ENCODE measurements around the gene DNAJB14.

Gene DNAJB14

GRCh38 chr4:99859618-99860017 lies 86.8 kb downstream of the DNAJB14 start:
- H3K4me3 ChIP-seq (ENCODE audit: low read depth, low read length) = no peak overlapping the region
- H3K9me3 ChIP-seq (ENCODE audit: control insufficient read depth, insufficient read depth, low read length) = no peaks in the 10 kb centered on the region
- no peak overlapping the region for H3K9ac ChIP-seq (ENCODE audit: low read depth, low read length)
- H3K4me1 ChIP-seq (ENCODE audit: control insufficient read depth, insufficient read depth, low read length) = no peaks in the 10 kb centered on the region
- no peaks in the 10 kb centered on the region for H3K27me3 ChIP-seq (ENCODE audit: control insufficient read depth, insufficient read depth, low read length)
- H3K36me3 ChIP-seq (ENCODE audit: control insufficient read depth, insufficient read depth, low read length) = no peaks in the 10 kb centered on the region

- Histone ChIP-seq H3K27me3 (ENCODE audit: control insufficient read depth, insufficient read depth, low read length) (no peaks in the 10 kb centered on the region), H3K4me1 (ENCODE audit: control insufficient read depth, insufficient read depth, low read length) (no peaks in the 10 kb centered on the region), H3K36me3 (ENCODE audit: control insufficient read depth, insufficient read depth, low read length) (no peaks in the 10 kb centered on the region), H3K9me3 (ENCODE audit: control insufficient read depth, insufficient read depth, low read length) (no peaks in the 10 kb centered on the region), H3K4me3 (ENCODE audit: low read depth, low read length) (no peak overlapping the region), H3K9ac (ENCODE audit: low read depth, low read length) (no peak overlapping the region)
These were observed 89.1 kb downstream of the DNAJB14 start for GRCh38 chr4:99857307-99857706.

GRCh38 chr4:99856166-99856565 lies 90.3 kb downstream of the DNAJB14 start:
- H3K27me3 ChIP-seq (ENCODE audit: control insufficient read depth, insufficient read depth, low read length) = no peaks in the 10 kb centered on the region
- no peaks in the 10 kb centered on the region for H3K9me3 ChIP-seq (ENCODE audit: control insufficient read depth, insufficient read depth, low read length)
- no peaks in the 10 kb centered on the region for H3K36me3 ChIP-seq (ENCODE audit: control insufficient read depth, insufficient read depth, low read length)
- no peak overlapping the region for H3K4me3 ChIP-seq (ENCODE audit: low read depth, low read length)
- H3K4me1 ChIP-seq (ENCODE audit: control insufficient read depth, insufficient read depth, low read length) = no peaks in the 10 kb centered on the region
- H3K9ac ChIP-seq (ENCODE audit: low read depth, low read length) = no peak overlapping the region

GRCh38 chr4:99855678-99856077 lies 90.7 kb downstream of the DNAJB14 start:
- H3K36me3 ChIP-seq (ENCODE audit: control insufficient read depth, insufficient read depth, low read length) = no peaks in the 10 kb centered on the region
- no peaks in the 10 kb centered on the region for H3K4me1 ChIP-seq (ENCODE audit: control insufficient read depth, insufficient read depth, low read length)
- no peaks in the 10 kb centered on the region for H3K9me3 ChIP-seq (ENCODE audit: control insufficient read depth, insufficient read depth, low read length)
- H3K4me3 ChIP-seq (ENCODE audit: low read depth, low read length) = no peak overlapping the region
- H3K9ac ChIP-seq (ENCODE audit: low read depth, low read length) = no peak overlapping the region
- no peaks in the 10 kb centered on the region for H3K27me3 ChIP-seq (ENCODE audit: control insufficient read depth, insufficient read depth, low read length)

- Histone ChIP-seq H3K4me3 (ENCODE audit: low read depth, low read length) (no peak overlapping the region), H3K27me3 (ENCODE audit: control insufficient read depth, insufficient read depth, low read length) (no peaks in the 10 kb centered on the region), H3K4me1 (ENCODE audit: control insufficient read depth, insufficient read depth, low read length) (no peaks in the 10 kb centered on the region), H3K9ac (ENCODE audit: low read depth, low read length) (no peak overlapping the region), H3K9me3 (ENCODE audit: control insufficient read depth, insufficient read depth, low read length) (no peaks in the 10 kb centered on the region), H3K36me3 (ENCODE audit: control insufficient read depth, insufficient read depth, low read length) (no peaks in the 10 kb centered on the region)
These were observed 92.4 kb downstream of the DNAJB14 start for GRCh38 chr4:99853999-99854398.

- Histone ChIP-seq H3K9ac (ENCODE audit: low read depth, low read length) (no peak overlapping the region), H3K4me3 (ENCODE audit: low read depth, low read length) (no peak overlapping the region), H3K36me3 (ENCODE audit: control insufficient read depth, insufficient read depth, low read length) (no peaks in the 10 kb centered on the region), H3K27me3 (ENCODE audit: control insufficient read depth, insufficient read depth, low read length) (no peaks in the 10 kb centered on the region), H3K4me1 (ENCODE audit: control insufficient read depth, insufficient read depth, low read length) (no peaks in the 10 kb centered on the region), H3K9me3 (ENCODE audit: control insufficient read depth, insufficient read depth, low read length) (no peaks in the 10 kb centered on the region)
These were observed 93.2 kb downstream of the DNAJB14 start for GRCh38 chr4:99853190-99853589.

GRCh38 chr4:99852199-99852749 lies 94.1 kb downstream of the DNAJB14 start:
- Histone ChIP-seq H3K9ac (ENCODE audit: low read depth, low read length) (no peak overlapping the region), H3K4me3 (ENCODE audit: low read depth, low read length) (no peak overlapping the region), H3K4me1 (ENCODE audit: control insufficient read depth, insufficient read depth, low read length) (no peaks in the 10 kb centered on the region), H3K27me3 (ENCODE audit: control insufficient read depth, insufficient read depth, low read length) (no peaks in the 10 kb centered on the region), H3K36me3 (ENCODE audit: control insufficient read depth, insufficient read depth, low read length) (no peaks in the 10 kb centered on the region), H3K9me3 (ENCODE audit: control insufficient read depth, insufficient read depth, low read length) (no peaks in the 10 kb centered on the region)

- no peak overlapping the region for H3K9ac ChIP-seq (ENCODE audit: low read depth, low read length)
- no peaks in the 10 kb centered on the region for H3K27me3 ChIP-seq (ENCODE audit: control insufficient read depth, insufficient read depth, low read length)
- H3K9me3 ChIP-seq (ENCODE audit: control insufficient read depth, insufficient read depth, low read length) = no peaks in the 10 kb centered on the region
- H3K4me3 ChIP-seq (ENCODE audit: low read depth, low read length) = no peak overlapping the region
- H3K4me1 ChIP-seq (ENCODE audit: control insufficient read depth, insufficient read depth, low read length) = no peaks in the 10 kb centered on the region
- H3K36me3 ChIP-seq (ENCODE audit: control insufficient read depth, insufficient read depth, low read length) = no peaks in the 10 kb centered on the region
These were observed 97.8 kb downstream of the DNAJB14 start for GRCh38 chr4:99848591-99849001.

- no peaks in the 10 kb centered on the region for H3K36me3 ChIP-seq (ENCODE audit: control insufficient read depth, insufficient read depth, low read length)
- no peaks in the 10 kb centered on the region for H3K9me3 ChIP-seq (ENCODE audit: control insufficient read depth, insufficient read depth, low read length)
- H3K4me1 ChIP-seq (ENCODE audit: control insufficient read depth, insufficient read depth, low read length) = no peaks in the 10 kb centered on the region
- H3K9ac ChIP-seq (ENCODE audit: low read depth, low read length) = no peak overlapping the region
- no peak overlapping the region for H3K4me3 ChIP-seq (ENCODE audit: low read depth, low read length)
- H3K27me3 ChIP-seq (ENCODE audit: control insufficient read depth, insufficient read depth, low read length) = no peaks in the 10 kb centered on the region
These were observed 98.9 kb downstream of the DNAJB14 start for GRCh38 chr4:99847362-99847976.

GRCh38 chr4:99846891-99847290 lies 99.5 kb downstream of the DNAJB14 start:
- Histone ChIP-seq H3K9me3 (ENCODE audit: control insufficient read depth, insufficient read depth, low read length) (no peaks in the 10 kb centered on the region), H3K36me3 (ENCODE audit: control insufficient read depth, insufficient read depth, low read length) (no peaks in the 10 kb centered on the region), H3K9ac (ENCODE audit: low read depth, low read length) (no peak overlapping the region), H3K4me1 (ENCODE audit: control insufficient read depth, insufficient read depth, low read length) (no peaks in the 10 kb centered on the region), H3K27me3 (ENCODE audit: control insufficient read depth, insufficient read depth, low read length) (no peaks in the 10 kb centered on the region), H3K4me3 (ENCODE audit: low read depth, low read length) (no peak overlapping the region)

Data from iPS-15b (cell line).